ENCODE measurements around the gene BBS9.
"Not testable (repeated sequence)": the region's sequence is repeated elsewhere in the genome, so short reads cannot be mapped to it uniquely, and the experiment has no call there.

Gene BBS9

DNA sequence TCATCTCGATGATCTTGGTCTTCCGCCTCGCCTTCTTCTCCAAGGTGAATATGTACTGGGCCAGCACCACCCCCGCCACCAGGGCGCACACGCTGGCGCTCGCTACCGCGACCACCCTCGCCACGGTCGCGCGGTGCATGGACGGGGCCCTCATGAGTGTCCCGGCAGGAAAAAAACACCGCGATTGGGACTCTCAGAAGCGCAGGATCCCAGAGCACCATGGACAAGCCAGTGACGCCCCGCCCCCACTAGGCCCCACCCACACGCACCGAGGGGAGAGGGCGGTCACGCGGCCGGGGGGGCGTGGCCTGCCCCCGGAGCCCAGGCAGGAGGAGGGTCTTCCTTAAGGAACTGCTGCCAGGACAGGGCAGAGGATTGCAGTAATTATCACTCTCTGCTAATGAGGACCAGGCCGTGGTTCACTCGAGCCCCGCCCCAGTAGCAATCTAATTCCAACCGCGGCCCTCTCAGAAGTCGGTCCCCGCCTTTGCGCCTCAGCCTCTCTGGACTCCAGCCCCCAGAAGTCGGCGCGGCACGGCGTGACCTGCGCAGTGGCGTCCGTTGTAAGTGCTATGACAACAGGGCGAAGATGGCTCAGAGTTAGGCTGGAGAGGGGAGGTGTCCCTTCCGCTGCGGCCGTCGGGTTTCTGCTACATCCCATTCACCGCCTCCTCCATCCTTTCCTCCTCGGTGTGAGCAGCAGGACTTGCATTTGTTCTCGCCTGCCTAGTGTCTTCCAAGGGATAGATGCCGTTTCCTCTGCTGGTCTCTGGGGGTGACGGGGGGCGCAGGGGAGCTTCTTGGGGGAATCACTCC is at the start of gene BBS9:
BBS9 (plus strand) TSS at position 575 of the 816 bp plus-strand sequence. CDS start 16,689 bp downstream, outside the sequence.
- DNase-seq = peak; percentile 99

DNA sequence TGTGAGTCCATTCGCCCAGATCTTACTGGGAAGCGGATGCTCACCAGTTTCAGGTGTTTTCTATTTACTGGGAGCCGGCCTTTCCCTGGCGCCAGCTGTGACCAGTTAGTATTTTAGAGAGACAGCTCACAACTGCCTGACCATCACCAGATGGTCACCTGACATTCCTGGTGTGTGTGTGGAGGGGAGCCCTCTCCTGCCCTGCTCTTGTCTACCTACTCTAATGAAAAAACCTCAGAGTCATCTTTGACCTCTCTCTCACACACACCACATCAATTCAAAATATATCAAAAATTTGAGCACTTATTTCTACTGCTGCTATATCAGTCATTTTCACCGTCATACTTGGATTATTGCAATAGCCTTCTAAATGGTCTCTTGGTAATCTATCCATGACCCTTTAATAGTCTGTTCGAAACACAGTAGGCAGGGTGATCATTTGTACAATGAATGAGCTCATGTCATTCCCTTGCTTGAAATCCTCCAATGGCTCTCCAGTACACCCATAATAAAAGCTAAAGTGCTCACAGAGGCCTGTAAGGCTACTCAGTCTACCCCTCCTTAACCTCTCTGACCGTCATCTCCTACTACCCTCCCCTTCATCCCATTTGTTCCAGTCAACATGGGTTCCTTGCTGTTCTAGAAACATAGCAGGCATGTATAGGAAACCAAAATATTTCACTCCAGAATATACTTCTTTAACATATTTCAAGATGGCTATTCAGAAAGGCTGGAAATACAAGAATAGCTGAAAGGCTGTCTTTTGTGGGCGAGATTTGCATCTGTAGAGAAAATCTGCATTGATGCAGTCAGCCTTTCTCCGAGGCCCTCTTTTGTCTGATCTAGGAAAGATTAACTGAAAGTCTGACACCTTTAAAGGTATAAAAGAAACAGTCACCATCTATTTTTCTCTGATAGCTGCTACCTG is 49.3 kb upstream of the BBS9 start:
- no peak for DNase-seq

DNA sequence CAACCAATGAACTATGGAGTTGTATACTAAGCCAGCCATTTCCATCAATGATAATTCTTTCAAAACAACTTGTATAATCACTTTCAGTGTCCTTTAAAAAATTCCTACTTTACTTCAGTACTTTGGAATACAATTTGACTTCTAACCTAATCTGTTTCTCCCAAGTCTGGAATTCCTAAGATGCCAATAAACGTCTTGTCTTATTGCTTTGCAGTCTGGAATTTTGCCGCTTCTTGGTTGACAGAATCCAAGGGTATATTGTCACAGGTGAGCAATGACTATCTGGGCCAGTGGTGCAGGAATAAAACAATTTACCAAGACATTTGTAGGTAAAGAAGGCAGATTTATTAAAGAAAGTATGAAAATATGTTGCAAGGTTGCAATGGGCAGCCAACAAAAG is 42.0 kb upstream of the BBS9 start:
- DNase-seq = no peak

DNA sequence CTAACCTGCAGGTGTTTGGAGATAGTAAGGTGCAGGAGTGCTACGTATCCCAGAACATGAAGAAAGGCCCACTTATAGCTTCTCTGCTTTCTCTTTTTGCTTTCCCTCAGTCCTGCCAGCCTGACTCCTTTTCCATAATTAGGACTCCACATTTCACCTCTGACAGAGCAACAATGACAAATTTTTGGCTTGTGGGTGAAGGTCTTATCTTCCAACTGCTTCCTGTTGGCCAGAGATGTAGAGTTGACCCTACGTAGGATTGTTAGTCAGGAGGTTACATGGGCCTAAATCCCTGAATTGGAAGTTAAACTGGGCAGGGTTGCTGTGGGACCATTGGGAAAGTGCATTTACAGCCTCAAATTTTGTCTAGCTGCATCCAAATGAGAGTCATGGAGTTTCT is 41.5 kb upstream of the BBS9 start:
- no peak for DNase-seq

DNA sequence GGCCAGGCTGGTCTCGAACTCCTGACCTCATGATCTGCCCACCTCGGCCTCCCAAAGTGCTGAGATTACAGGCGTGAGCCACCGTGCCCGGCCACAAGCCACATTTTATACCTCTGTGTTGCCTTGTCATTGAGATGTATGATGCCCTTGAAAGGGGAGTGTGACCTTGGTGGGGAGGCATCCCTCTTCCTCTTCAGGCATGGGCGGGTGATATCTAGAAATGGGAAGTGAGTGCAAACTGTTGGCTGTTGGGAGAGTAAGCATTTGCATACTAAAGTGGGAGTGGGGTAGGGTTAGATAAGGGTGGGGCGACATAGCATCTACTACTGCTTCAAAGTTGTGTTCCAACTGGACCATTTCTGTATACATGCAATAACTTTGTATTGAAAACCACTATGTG is 40.2 kb upstream of the BBS9 start:
- no peak for DNase-seq

DNA sequence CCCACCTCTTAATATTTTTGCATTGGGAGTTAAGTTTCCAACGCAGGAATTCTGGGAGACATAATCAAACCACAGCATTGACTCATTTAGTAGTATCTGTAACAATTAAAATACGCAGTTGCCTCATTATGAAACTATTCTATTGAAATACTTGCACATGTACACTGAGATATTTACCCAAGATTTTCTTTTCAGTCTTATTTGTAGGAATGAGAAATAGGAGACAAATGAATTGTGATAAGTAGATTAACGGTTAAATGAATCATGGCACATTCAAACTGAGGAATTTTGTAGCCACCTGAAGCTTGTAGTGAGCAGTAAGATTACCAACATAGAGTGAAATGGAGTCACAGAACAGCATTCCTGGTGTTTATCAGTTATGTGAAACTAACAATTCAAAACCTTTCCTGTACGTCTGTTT is 38.2 kb upstream of the BBS9 start:
- DNase-seq = no peak

DNA sequence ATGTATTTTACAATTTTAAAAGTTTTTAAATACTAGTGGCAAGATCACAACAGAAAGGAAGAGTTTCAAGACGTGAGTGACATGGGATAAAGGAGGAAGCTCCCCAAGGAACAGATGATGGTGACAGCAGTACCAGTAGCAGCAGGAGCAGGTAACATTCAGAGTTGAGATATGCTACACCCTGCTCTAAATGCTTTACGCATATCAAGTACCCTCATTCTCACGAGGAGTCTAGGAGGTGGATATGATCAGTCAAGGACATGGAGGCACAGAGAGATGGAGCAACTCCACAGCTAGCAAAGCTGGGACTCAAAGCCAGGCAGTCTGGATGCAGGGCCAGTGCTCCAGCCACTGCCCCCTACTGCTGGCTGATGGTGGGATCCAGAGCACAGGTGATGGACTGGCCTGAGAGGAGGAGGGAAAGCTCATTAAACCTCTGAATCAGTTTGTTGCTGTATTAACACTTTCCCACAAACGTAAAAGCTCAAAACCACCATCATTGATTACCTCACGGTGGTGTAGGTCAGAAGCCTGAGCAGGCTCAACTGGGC is 37.6 kb upstream of the BBS9 start:
- no peak for DNase-seq

DNA sequence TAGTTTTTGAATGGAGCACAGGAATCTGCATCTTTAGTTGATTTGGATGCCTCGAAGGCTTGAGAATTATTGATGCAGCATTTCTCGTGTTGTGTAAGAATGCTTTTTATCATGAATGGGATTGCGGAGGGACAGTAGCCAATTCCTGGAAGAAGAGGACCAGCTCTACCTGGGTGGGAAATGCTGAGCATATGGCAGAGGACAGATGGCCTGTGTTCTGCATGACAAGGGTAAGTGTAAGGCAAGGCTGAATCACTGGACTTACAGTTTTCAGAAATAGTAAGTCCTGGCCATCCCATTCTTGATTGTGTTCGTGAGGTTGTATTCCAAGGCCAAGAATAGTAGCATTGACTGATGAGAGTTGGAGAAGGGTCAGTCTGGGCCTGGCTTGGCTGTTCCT is 36.1 kb upstream of the BBS9 start:
- DNase-seq = no peak

DNA sequence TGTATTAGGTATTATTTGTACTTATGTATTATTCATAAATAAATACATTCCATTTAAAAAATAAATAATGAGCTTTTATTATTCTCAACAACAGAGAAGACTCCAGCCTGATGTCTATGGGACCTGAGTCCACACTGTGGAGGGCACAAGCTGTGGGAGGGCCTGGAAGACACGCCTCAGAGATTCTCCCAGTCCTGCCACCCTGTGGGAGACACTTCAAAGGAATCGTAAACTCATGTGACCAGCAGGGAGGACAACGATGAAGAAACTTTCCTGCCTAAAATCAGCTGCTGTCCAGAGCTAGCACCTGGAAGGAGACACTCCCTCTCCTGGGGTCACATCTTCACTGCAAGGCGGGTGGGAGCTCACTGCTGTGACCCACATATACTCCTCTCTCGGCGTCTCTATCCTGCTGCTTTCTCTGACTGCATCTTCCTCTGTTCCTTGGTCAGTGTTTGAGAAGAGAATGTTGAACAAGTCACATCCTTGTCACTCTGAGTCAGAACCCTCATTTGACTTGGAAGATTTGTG is 34.6 kb upstream of the BBS9 start:
- DNase-seq = not testable (repeated sequence)

DNA sequence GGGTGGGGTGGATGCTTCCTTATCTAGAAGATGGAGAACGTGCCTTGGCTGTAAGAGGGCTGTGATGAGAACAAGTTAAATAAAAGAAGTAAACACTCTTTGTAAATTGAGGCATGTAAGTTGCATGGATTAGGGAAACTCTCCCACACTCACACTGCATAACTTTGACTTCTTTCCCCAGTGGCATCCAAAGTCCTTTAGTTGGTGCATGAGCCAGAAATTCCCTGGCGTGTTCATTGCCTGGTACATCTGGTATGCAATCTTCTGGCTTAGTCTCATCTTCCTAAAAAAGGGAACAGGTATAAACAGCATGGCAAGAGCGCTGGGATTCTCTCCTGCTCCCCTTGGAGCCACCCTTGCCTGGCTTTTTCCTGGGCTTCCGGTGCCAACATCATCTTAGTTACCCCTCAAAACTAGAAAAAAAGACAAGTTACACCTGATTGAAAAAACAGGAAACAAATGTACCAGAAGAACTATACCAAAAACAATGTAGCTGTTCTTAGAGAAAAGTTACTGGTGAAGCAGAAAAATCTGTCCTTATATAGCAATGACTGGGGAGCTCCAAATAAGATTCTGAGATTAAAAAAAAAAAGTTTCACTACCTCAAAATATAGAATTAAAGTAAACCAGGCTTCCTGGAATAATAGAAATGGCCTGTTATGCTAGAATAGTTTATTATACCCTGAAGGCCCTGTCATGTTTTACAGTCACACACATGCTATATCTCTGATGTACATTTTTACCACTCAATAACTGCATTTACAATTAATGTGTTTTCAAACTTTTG is 30.0 kb upstream of the BBS9 start:
- no peak for DNase-seq

DNA sequence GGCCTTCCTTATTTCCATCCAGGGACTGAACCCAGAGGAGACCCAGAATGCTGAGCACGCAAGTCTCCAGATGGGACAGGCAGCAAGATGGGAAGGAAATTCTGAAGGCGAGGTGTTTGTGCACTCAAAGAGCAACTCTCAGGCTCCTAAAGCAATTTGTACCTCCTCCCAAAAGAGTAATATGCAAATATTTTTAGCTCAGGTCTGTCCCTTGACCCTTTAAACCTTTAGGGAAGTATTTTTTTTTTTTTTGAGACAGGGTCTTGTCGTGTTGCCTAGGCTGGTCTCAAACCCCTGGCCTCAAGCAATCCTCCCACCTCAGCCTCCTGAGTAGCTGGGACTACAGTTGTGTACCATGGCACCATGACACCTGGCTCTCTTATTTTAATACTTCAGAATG is 28.6 kb upstream of the BBS9 start:
- DNase-seq = no peak

DNA sequence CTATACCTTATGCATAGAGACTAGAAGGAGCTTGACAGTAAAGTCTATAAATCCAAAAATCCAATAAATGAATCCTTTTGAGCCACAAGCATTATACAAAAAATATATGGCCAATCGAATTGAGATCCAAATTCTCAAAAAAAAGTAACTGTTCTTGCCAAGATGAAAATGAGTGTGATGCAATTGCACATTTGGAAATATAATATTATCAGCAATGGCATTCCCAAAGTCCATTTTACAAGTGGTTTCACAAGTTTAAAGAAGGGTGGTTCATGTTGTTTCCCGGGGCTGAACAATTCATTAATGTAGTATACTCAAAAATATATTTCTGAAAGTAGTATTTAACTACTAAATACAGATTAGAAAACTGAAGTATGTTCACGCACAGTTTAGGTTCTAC is 27.5 kb upstream of the BBS9 start:
- DNase-seq = no peak

DNA sequence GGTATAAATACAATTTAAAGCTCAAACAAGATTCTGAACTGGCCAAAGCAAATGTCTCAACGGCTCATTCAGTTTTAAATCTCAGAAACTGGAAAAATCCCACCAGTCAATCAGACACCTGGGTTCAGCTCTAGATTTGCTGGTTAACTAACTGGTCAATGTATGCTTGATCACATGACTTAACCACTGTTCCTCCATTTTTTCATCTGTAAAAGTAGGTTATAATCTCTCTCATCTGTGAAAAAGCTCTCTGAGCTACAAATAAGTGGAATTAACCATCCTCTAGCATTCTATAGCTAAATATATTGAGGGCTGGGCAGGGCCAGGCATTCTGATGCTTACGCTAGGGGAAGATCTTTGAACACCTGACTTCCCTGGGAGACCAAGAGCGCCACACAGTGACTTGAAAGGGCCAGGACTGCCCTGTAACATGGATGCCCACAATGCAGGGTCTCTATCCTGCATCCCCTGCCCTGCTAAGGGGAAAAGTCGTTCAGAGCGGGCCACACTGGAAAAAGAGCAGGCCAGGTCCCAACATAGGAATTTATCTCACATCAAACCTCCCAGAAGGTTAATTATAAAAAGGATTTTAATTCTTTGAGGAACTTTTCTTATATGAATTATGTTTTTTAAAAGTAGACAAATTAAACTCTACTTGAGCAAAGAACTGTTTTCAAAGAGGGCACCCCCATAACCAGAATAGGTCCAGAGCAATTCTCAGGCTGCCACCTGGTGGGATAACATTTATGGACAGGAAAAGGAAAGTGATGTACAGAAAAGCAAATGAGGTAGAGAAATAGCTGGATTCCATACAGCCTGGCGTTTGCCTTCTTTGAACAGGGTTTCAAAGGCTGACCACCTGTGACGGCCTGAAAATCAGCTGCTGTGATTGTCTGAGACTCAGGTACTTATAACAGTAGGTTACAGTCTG is 22.0 kb upstream of the BBS9 start:
- peak; percentile 53 for DNase-seq

DNA sequence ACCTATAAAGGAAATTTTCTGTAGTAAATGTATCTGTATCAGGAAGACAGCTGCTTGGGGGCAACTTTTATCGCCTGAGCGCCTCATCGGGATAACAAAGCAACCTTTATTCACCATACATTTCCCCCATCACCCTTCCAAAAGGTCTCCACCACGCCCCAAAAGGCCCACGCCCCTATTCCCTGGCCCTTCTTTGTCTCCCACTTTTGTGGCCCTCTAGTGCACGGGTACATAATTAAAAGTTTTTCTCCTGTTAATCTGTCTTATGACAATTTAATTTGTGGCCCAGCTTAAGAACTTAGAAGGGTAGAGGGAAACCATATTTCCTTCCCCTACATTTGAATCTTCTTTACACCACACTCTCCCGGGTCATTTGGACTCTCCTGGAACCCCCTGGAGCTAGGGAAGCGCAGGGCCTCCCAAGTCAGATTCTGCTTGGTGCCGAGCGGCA is 20.8 kb upstream of the BBS9 start:
- no peak for DNase-seq

DNA sequence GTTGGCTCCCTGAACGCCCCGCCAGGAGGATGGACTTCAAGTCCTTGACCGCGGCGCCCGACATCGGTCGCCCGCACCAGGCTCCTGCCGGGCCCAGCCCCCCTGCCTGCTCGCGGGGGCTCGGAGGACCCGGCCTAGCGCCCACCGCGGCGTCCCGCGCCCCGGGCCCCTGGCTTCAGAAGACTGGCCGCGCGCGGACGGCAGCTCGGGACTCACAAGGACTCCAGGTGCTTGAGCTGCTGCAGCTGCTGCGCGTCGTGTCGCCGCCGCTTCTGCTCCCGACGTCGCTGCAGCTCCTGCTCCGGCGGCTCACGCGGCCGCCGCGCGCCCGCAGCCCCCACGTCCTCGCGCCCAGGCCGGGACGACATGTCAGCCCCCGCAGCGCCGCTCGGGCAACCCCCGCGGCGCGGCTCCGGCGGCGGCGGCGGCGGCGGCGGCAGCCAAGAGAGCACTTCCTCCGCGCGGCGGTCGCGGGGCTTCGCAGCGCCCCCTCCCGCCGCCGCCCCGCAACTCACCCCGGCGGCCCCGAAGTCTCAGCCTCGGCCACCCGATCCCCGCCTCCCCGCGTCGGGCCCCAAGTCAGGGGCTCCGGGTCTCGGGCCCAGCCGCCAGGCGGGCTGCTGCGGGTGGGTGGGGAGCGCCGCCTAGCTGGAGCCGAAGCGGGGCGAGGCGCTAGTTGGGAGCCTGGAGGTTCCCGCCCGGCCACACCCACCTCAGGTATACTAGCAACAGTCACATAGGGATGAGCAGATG is 20.2 kb upstream of the BBS9 start, which contains the start of gene RP9:
RP9 (minus strand) TSS at position 400 of the 753 bp plus-strand sequence; CDS start at position 368, 32 bp downstream.
- peak; percentile 87 for DNase-seq

DNA sequence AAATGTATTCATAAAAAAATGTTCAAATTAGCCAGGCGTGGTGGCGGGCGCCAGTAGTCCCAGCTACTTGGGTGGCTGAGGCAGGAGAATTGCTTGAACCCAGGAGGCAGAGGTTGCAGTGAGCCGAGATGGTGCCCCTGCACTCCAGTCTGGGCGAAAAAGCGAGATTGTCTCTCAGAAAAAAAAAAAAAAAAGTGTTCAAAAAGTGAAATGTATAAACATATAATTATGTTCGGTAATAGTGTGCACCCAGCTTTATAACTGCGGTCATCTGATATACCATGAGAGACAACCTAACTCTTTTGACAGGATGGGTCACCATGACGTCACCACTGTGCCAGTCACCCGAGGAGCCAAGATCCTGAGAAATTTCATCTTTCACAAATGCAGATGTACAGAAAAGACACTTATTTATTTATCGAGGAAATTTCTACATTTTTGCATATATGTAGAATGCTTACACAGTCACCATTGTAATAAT is 19.6 kb upstream of the BBS9 start:
- no peak for DNase-seq

DNA sequence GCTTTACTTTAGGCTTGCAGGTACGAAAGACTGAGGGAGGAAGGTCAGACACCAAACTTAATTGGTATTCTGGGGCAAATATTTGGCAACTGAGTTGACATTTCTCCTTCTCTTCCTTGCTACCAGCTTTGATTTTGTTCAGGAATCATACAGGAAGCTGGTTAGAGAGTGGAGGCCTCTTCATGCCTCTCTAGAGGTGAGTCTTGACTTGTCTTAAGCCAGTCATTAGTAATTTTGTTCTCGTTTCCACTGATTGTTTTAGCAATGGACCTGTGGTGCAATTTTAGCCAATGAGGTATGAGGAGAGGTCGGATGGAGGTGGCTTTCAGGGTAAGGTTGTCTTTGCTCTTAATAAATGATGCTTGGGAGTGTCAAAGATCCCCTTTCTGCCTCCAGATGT is 17.8 kb upstream of the BBS9 start:
- no peak for DNase-seq

DNA sequence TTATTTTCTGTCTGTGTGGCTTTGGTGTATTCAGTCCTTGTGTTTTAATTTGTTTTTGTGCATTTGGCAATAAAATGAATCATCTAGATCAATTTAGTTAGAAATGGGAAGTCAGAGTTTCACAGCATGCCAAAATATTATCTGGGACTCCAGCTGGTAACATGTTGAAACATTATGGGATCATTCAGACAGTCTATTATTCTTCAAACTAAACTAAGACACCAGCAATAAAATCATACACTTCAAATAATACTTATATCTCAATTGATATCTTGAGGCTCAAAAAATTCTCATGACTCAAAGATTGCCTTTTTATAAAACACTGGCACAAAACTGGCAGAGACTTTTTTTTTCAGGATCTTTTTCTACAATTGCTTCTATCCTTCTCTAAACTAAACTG is 14.4 kb upstream of the BBS9 start:
- DNase-seq = no peak

DNA sequence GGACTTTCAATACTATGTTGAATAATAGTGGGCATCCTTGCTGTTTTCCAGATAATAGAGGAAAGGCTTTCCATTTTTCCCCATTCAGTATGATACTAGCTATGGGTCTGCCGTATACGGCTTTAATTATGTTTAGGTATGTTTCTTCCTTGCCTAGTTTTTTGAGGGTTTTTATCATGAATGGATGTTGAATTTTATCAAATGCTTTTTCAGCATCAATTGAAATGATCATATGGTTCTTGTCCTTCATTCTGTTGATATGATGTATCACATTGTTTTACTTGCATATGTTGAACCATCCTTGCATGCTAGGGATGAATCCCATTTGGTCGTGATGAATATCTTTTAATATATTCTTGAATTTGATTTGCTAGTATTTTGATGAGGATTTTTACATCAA is 11.0 kb upstream of the BBS9 start:
- DNase-seq = no peak

DNA sequence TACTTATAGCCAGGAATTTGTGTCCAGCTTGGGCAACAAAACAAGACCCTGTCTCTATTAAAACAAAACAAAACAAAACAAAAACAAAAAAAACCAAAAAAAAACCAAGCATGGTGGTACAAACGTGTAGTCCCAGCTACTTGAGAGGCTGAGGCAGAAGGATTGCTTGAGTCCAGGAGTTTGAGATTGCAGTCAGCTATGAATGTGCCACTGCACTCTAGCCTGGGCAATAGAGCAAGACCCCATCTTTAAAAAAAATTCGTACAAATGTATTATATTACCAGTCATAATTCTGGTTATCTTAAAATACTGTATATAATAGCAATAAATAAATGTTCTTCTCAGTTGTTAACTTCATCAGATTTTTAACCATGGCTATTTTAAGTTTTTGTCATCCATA is 2.3 kb upstream of the BBS9 start:
- no peak for DNase-seq
